HG02870 (cell line): ENCODE data around the gene SMOC2.

ENCODE experiments used
- ATAC-seq: cut with Tn5 transposase; IDR thresholded peaks from one replicate; pipeline ENCODE4 v1.9.1; 2021; ENCODE audit warnings: mild to moderate bottlenecking, moderate library complexity; ENCODE audit not compliant: unreplicated experiment

The SMOC2 gene

GRCh38 chr6:168618546-168619315 lies 177.7 kb downstream of the SMOC2 start:
- no peak for ATAC-seq

- no peak for ATAC-seq
Measured at GRCh38 chr6:168619560-168620314, 178.8 kb downstream of the SMOC2 start.

GRCh38 chr6:168620578-168620977 lies 179.6 kb downstream of the SMOC2 start:
- ATAC-seq = no peak

- no peak for ATAC-seq
Measured at GRCh38 chr6:168623736-168624135, 182.8 kb downstream of the SMOC2 start.

GRCh38 chr6:168624540-168624939 lies 183.6 kb downstream of the SMOC2 start:
- ATAC-seq = no peak

GRCh38 chr6:168624948-168625347 lies 184.0 kb downstream of the SMOC2 start:
- ATAC-seq = no peak

- no peak for ATAC-seq
Measured at GRCh38 chr6:168625602-168626001, 184.6 kb downstream of the SMOC2 start.

GRCh38 chr6:168626046-168626602 lies 185.1 kb downstream of the SMOC2 start:
- ATAC-seq = no peak

GRCh38 chr6:168627506-168628175 lies 186.7 kb downstream of the SMOC2 start:
- ATAC-seq = no peak

GRCh38 chr6:168628176-168628553 lies 187.2 kb downstream of the SMOC2 start:
- no peak for ATAC-seq

- no peak for ATAC-seq
Measured at GRCh38 chr6:168628732-168629245, 187.8 kb downstream of the SMOC2 start.

- ATAC-seq = no peak
Measured at GRCh38 chr6:168631564-168631963, 190.6 kb downstream of the SMOC2 start.

- ATAC-seq = no peak
Measured at GRCh38 chr6:168632694-168633093, 191.7 kb downstream of the SMOC2 start.

- ATAC-seq = no peak
Measured at GRCh38 chr6:168634541-168635328, 193.8 kb downstream of the SMOC2 start.

GRCh38 chr6:168636147-168637004 lies 195.4 kb downstream of the SMOC2 start:
- no peak for ATAC-seq

- no peak for ATAC-seq
Measured at GRCh38 chr6:168637834-168638233, 196.8 kb downstream of the SMOC2 start.

- no peak for ATAC-seq
Measured at GRCh38 chr6:168638468-168639271, 197.7 kb downstream of the SMOC2 start.

- no peak for ATAC-seq
Measured at GRCh38 chr6:168640181-168640580, 199.2 kb downstream of the SMOC2 start.

- no peak for ATAC-seq
Measured at GRCh38 chr6:168640768-168641167, 199.8 kb downstream of the SMOC2 start.
